K562 (cell line): ENCODE measurements around the gene VGLL4. TPM values are rescaled to one million over a fixed set of nuclear protein-coding genes. Genes with fewer than 3 reads are reported as not detected.

Source experiments
- ATAC-seq: fragments of 200-7000 bp; cut with Tn5 transposase; 3 replicates; pipeline ENCODE4 v1.9.1; 2020; ENCODE audit warnings: moderate library complexity
- BruUV-seq: library from RNA; stranded (reverse); fragments of 400-500 nt; replicated peaks from 2 replicates; lab custom pipeline; 2021; lab: Mats Ljungman, UMichigan
- CTCF ChIA-PET: fragments of 300-600 bp; formaldehyde crosslinking; extraction: SDS; loops from one replicate; lab custom pipeline; 2021; ENCODE audit warnings: low intra/inter-chr PET ratio; lab: Yijun Ruan, JAX
- POLR2A ChIA-PET: fragments of 300-600, 350-650 bp; sonication (Branson Sonifier 250); formaldehyde crosslinking; extraction: SDS; loops from one replicate; lab custom pipeline; 2021; ENCODE audit warnings: antibody characterized with exemption, inconsistent platforms; lab: Yijun Ruan, JAX
- DNase-seq, 4 experiments: peaks; one replicate each; pipeline versions ENCODE4 v3.0.0 to v3.0.0-alpha.2; 2011 to 2018; ENCODE audit warnings: low spot score in 3 of 4, mixed read lengths in 3 of 4; ENCODE audit errors: extremely low read depth in 1 of 4
- FAIRE-seq: peaks from 2 replicates; lab custom pipeline; 2011; peaks lifted over from hg19 to GRCh38; lab: Jason Lieb, UNC
- H2AFZ ChIP-seq: 2 replicates; pipeline ENCODE4 v1.6.0; 2011; ENCODE audit warnings: low read depth, low read length, control low read depth, inconsistent platforms
- H3K27ac ChIP-seq: fragments of 200-600 bp; 3 replicates; pipeline ENCODE4 v1.8.0; 2011; ENCODE audit warnings: low read depth, mild to moderate bottlenecking, control low read depth, inconsistent platforms, low read length, moderate library complexity, mixed read lengths; ENCODE audit errors: extremely low read depth
- H3K27me3 ChIP-seq, 2 experiments: fragments of 300-600 bp in 1 of 2; 2 replicates in 1 of 2; 3 replicates in 1 of 2; pipeline versions ENCODE4 v1.6.0 to v1.8.0; 2011; ENCODE audit warnings: inconsistent platforms in 2 of 2, low read length in 2 of 2, mild to moderate bottlenecking in 1 of 2, mixed read lengths in 1 of 2, moderate library complexity in 1 of 2; ENCODE audit not compliant: control insufficient read depth in 2 of 2, insufficient read depth in 2 of 2
- H3K36me3 ChIP-seq: fragments of 300-600 bp; 3 replicates; pipeline ENCODE4 v1.8.0; 2011; ENCODE audit warnings: mild to moderate bottlenecking, low read length, inconsistent platforms; ENCODE audit not compliant: control insufficient read depth, insufficient read depth
- H3K4me1 ChIP-seq, 2 experiments: fragments of 200-600 bp in 1 of 2; replicated peaks in 1 of 2; 2 replicates in 1 of 2; 3 replicates in 1 of 2; pipeline versions ENCODE4 v1.5.1 to v1.8.0; 2011; ENCODE audit warnings: inconsistent platforms in 2 of 2, low read length in 2 of 2, mild to moderate bottlenecking in 1 of 2, mixed read lengths in 1 of 2, moderate library complexity in 1 of 2; ENCODE audit not compliant: control insufficient read depth in 2 of 2, insufficient read depth in 2 of 2
- H3K4me2 ChIP-seq: 2 replicates; pipeline ENCODE4 v1.6.1; 2011; ENCODE audit warnings: low read length, control low read depth, inconsistent platforms, mixed read lengths; ENCODE audit not compliant: insufficient read depth
- H3K4me3 ChIP-seq: fragments of 200-600 bp; sonication (generic), shearing (Covaris generic); 2 replicates; pipeline ENCODE4 v1.5.1; 2016; ENCODE audit warnings: control low read depth, inconsistent platforms
- H3K79me2 ChIP-seq: fragments of 200-600 bp; 3 replicates; pipeline ENCODE4 v1.8.0; 2011; ENCODE audit warnings: low read length, inconsistent platforms; ENCODE audit not compliant: control insufficient read depth, insufficient read depth
- H3K9ac ChIP-seq, 2 experiments: 2 replicates each; pipeline versions ENCODE4 v1.6.0 to v1.6.1; 2011; ENCODE audit warnings: low read depth in 2 of 2, low read length in 2 of 2, control low read depth in 1 of 2, inconsistent platforms in 1 of 2, mild to moderate bottlenecking in 1 of 2, mixed read lengths in 1 of 2; ENCODE audit not compliant: insufficient read depth in 1 of 2
- H3K9me1 ChIP-seq: one replicate; pipeline ENCODE4 v1.6.0; 2011; ENCODE audit warnings: inconsistent platforms, mild to moderate bottlenecking, low read length, moderate library complexity; ENCODE audit not compliant: control insufficient read depth, insufficient read depth
- H3K9me3 ChIP-seq: replicated peaks from 2 replicates; pipeline ENCODE4 v1.5.1; 2011; ENCODE audit warnings: low read depth, low read length, inconsistent platforms; ENCODE audit not compliant: control insufficient read depth, insufficient read depth
- H4K20me1 ChIP-seq: replicated peaks from 2 replicates; pipeline ENCODE4 v1.6.1; 2011; ENCODE audit warnings: low read length, inconsistent platforms, mixed read lengths; ENCODE audit not compliant: control insufficient read depth, insufficient read depth
- C11orf30 ChIP-seq: fragments of 450-650 bp; IDR thresholded peaks from 2 replicates; pipeline ENCODE4 v1.6.1; 2016; ENCODE audit warnings: low read depth, mild to moderate bottlenecking
- CCNT2 ChIP-seq: IDR thresholded peaks from 2 replicates; pipeline ENCODE4 v1.6.1; 2011; ENCODE audit warnings: borderline replicate concordance, low read depth, mild to moderate bottlenecking, moderate library complexity, mixed read lengths, low read length; ENCODE audit not compliant: insufficient read length; ENCODE audit errors: extremely low read depth
- CREM ChIP-seq: IDR thresholded peaks from 2 replicates; pipeline ENCODE4 v1.6.1; 2014; ENCODE audit warnings: antibody characterized with exemption, low read depth
- GATA2 ChIP-seq: sonication (generic); formaldehyde crosslinking; IDR thresholded peaks from 2 replicates; pipeline ENCODE4 v1.4.0; 2020; ENCODE audit warnings: mild to moderate bottlenecking, missing genetic modification reagents
- MTA3 ChIP-seq: fragments of 450-650 bp; formaldehyde crosslinking; IDR thresholded peaks from 2 replicates; pipeline ENCODE4 v1.6.1; 2017; ENCODE audit warnings: mild to moderate bottlenecking, borderline replicate concordance
- PHB ChIP-seq: fragments of 250-450 bp; sonication (Bioruptor Pico); IDR thresholded peaks from 2 replicates; pipeline ENCODE4 v1.5.0; 2021
- POLR2G ChIP-seq: fragments of 200-400 bp; formaldehyde crosslinking; IDR thresholded peaks from 2 replicates; pipeline ENCODE4 v1.6.1; 2017; ENCODE audit warnings: low read depth, mild to moderate bottlenecking, antibody characterized with exemption, low read length, moderate library complexity
- SP2 ChIP-seq: IDR thresholded peaks from 2 replicates; pipeline ENCODE4 v1.6.1; 2011; ENCODE audit warnings: mild to moderate bottlenecking, low read depth, low read length, moderate library complexity; ENCODE audit not compliant: poor library complexity, severe bottlenecking; ENCODE audit errors: extremely low read depth
- ZBED1 ChIP-seq: IDR thresholded peaks from 2 replicates; pipeline ENCODE4 v1.6.1; 2014
- ZNF584 ChIP-seq: fragments of 200-800 bp; sonication (Bioruptor generic); IDR thresholded peaks from 2 replicates; pipeline ENCODE4 v1.6.1; 2016; ENCODE audit warnings: low read depth, mild to moderate bottlenecking, missing genetic modification characterization, missing compliant biosample characterization
- WGBS: fragments of 100-300 bp; shearing (Covaris generic); methylation state at CpG from one replicate; pipeline ENCODE4 v1.1.6; 2016; ENCODE audit warnings: low coverage, mixed read lengths; ENCODE audit not compliant: insufficient coverage; ENCODE audit errors: missing lambda C conversion rate; 5-methylcytosine and 5-hydroxymethylcytosine counted together
- in situ Hi-C: fragments of 300-500 bp; cut with MboI; formaldehyde crosslinking; loops from 4 replicates; pipeline ENCODE4 v1.15.0; 2018; ENCODE audit warnings: inconsistent platforms, mixed read lengths
- intact Hi-C: fragments of 100-400 bp; cut with micrococcal nuclease; formaldehyde crosslinking; loops from 2 replicates; pipeline ENCODE4 v1.14.2; 2022
- polyA plus RNA-seq, 8 experiments: library from polyadenylated mRNA; depleted of rRNA in 4 of 8; stranded (reverse) in 5 of 8; unstranded in 3 of 8; fragments of >200 nt; fragmentation: Nextera tagmentation in 2 of 8; fragmentation: Illumina TruSeq in 1 of 8; extraction: Ambion mirVana in 2 of 8; extraction: Trizol in 1 of 8; gene quantifications; 2 replicates each; pipeline versions ENCODE4 v1.2.1 to v1.2.3, GENCODE V29; 2011 to 2014; ENCODE audit warnings: inconsistent platforms in 1 of 8, missing spikeins in 1 of 8
- total RNA-seq, 7 experiments: library from RNA; depleted of rRNA in 6 of 7; stranded (reverse); fragments of >200 nt in 6 of 7; fragmentation: Illumina TruSeq in 2 of 7; extraction: Trizol in 2 of 7; gene quantifications; 2 replicates each; pipeline versions ENCODE4 v1.2.1 to v1.2.3, GENCODE V29; 2011 to 2021; ENCODE audit warnings: low replicate concordance in 1 of 7

Gene VGLL4
- total and polyA plus RNA-seq, 9 of the 15 experiments (the other 6 are each of a cell fraction or from before 2014, with no cell fraction given), result 0.27 to 10.9 (median 8.6) TPM

- Histone ChIP-seq H4K20me1 (no peaks in the 10 kb centered on the region), H2AFZ (no peak overlapping the region), H3K9ac (no peak overlapping the region), H3K79me2 (no peaks in the 10 kb centered on the region), H3K4me1 (peaks cover 0 to 3% of the 10 kb centered on the region in 2 experiments; a peak in 2 of 5 replicates), H3K27me3 (no peaks in the 10 kb centered on the region), H3K4me2 (no peak overlapping the region), H3K36me3 (no peaks in the 10 kb centered on the region), H3K9me3 (no peaks in the 10 kb centered on the region), H3K9me1 (no peaks in the 10 kb centered on the region), H3K27ac (no peak overlapping the region), H3K4me3 (no peak overlapping the region)
- FAIRE-seq, result no peak
- no peak for TF ChIP-seq POLR2G
- TF ChIP-seq ZNF584 (CRISPR knock-in tag), result no peak
- no peak for TF ChIP-seq SP2
- TF ChIP-seq CCNT2, result no peak
- in situ Hi-C loops (no loop called here), intact Hi-C loops (no loop called here)
- no peak for DNase-seq
- BruUV-seq, result no TSS peak
- ATAC-seq, result no peak
- ChIA-PET CTCF (no interaction called here), POLR2A (interaction anchor here (0.5 to 1.6 kb wide), 4 partner anchors 10 to 150 kb away, joined by 3 to 4 read pairs (median 4); no protein-coding TSS in a partner anchor)
- WGBS, result 82% methylated on average over 17 of the region's 17 CpGs
Measured at GRCh38 chr3:11551036-11551435, 92.7 kb downstream of the VGLL4 start.

GRCh38 chr3:11549580-11550140, 94.1 kb downstream of the VGLL4 start:
- Histone ChIP-seq H3K4me3 (no peak overlapping the region), H3K36me3 (no peaks in the 10 kb centered on the region), H3K4me1 (peaks cover 0 to 5% of the 10 kb centered on the region in 2 experiments; a peak in 2 of 5 replicates), H3K27me3 (no peaks in the 10 kb centered on the region), H3K27ac (no peak overlapping the region), H3K4me2 (no peak overlapping the region), H3K9ac (no peak overlapping the region), H3K79me2 (no peaks in the 10 kb centered on the region), H4K20me1 (no peaks in the 10 kb centered on the region), H3K9me3 (no peaks in the 10 kb centered on the region), H3K9me1 (no peaks in the 10 kb centered on the region), H2AFZ (no peak overlapping the region)
- no TSS peak for BruUV-seq
- ChIA-PET CTCF (no interaction called here), POLR2A (no interaction called here)
- DNase-seq (no peak), FAIRE-seq (no peak), ATAC-seq (no peak)
- in situ Hi-C loops, result no loop called here
- WGBS, result 57% methylated on average over 9 of the region's 9 CpGs
- intact Hi-C loops, result loop anchor here (10.0 kb wide), 1 partner anchor 165 kb away; no protein-coding TSS in a partner anchor
- TF ChIP-seq C11orf30 (no peak), GATA2 (CRISPR knock-in tag) (no peak), ZBED1 (no peak), PHB (CRISPR knock-in tag) (no peak), CREM (no peak), MTA3 (no peak)
